ENCODE measurements around the gene FKBP15. TPM values are rescaled to one million over a fixed set of nuclear protein-coding genes. Genes with fewer than 3 reads are reported as not detected.

The FKBP15 gene
- polyA plus RNA-seq, 1 of the 3 experiments (the other 2 are of a cell fraction): 13.9 TPM

- no peaks in the 10 kb centered on the region for H3K27me3 ChIP-seq (ENCODE audit: insufficient read depth)
- no peak overlapping the region for H3K9ac ChIP-seq
- no peaks in the 10 kb centered on the region for H3K4me1 ChIP-seq (ENCODE audit: control insufficient read depth in 1 of 2, insufficient read depth in 2 of 2, low read depth in 1 of 2, low read length in 1 of 2)
- TF ChIP-seq, protein P1, sequence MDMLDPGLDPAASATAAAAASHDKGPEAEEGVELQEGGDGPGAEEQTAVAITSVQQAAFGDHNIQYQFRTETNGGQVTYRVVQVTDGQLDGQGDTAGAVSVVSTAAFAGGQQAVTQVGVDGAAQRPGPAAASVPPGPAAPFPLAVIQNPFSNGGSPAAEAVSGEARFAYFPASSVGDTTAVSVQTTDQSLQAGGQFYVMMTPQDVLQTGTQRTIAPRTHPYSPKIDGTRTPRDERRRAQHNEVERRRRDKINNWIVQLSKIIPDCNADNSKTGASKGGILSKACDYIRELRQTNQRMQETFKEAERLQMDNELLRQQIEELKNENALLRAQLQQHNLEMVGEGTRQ (IDR thresholded peaks at IDR 0.05; ENCODE audit: borderline replicate concordance, low read depth, low read length): no peak
- TF ChIP-seq, protein P2, sequence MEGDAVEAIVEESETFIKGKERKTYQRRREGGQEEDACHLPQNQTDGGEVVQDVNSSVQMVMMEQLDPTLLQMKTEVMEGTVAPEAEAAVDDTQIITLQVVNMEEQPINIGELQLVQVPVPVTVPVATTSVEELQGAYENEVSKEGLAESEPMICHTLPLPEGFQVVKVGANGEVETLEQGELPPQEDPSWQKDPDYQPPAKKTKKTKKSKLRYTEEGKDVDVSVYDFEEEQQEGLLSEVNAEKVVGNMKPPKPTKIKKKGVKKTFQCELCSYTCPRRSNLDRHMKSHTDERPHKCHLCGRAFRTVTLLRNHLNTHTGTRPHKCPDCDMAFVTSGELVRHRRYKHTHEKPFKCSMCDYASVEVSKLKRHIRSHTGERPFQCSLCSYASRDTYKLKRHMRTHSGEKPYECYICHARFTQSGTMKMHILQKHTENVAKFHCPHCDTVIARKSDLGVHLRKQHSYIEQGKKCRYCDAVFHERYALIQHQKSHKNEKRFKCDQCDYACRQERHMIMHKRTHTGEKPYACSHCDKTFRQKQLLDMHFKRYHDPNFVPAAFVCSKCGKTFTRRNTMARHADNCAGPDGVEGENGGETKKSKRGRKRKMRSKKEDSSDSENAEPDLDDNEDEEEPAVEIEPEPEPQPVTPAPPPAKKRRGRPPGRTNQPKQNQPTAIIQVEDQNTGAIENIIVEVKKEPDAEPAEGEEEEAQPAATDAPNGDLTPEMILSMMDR (IDR thresholded peaks at IDR 0.05): no peak
- TF ChIP-seq TCF12 (IDR thresholded peaks at IDR 0.05) (no peak), ELF1 (IDR thresholded peaks at IDR 0.05) (no peak)
- POLR2A ChIA-PET: no interaction called here
- no peak overlapping the region for H3K4me2 ChIP-seq
- H2AFZ ChIP-seq (ENCODE audit: low read depth): no peak overlapping the region
- no peaks in the 10 kb centered on the region for H4K20me1 ChIP-seq (ENCODE audit: insufficient read depth)
- H3K9me3 ChIP-seq: no peaks in the 10 kb centered on the region
- no peak overlapping the region for H3K27ac ChIP-seq (ENCODE audit: low read depth in 2 of 2, low read length in 1 of 2)
- H3F3A ChIP-seq (replicated peaks; ENCODE audit: insufficient read depth): peaks cover 4% of the 10 kb centered on the region
- CTCF ChIA-PET: interaction anchor here (1.6 to 2.6 kb wide), 2 partner anchors 11 to 18 kb away, joined by 3 to 9 read pairs; no protein-coding TSS in a partner anchor
- no peak for DNase-seq
- H3K4me3 ChIP-seq (ENCODE audit: low read depth in 2 of 2, low read length in 1 of 2): no peak overlapping the region
- WGBS (ENCODE audit: low lambda C conversion rate): 94% methylated on average over 2 of the region's 2 CpGs
- peaks cover 54 to 86% of the 10 kb centered on the region in 2 experiments for H3K36me3 ChIP-seq (replicated peaks in 1 of 2; ENCODE audit: control insufficient read depth in 1 of 2, insufficient read depth in 2 of 2, low read length in 1 of 2)
- H3K9me2 ChIP-seq: no peaks in the 10 kb centered on the region
- H3K79me2 ChIP-seq (ENCODE audit: insufficient read depth): no peaks in the 10 kb centered on the region
These were observed 37.1 kb downstream of the FKBP15 start for GRCh38 chr9:113183956-113184488.

- H3F3A ChIP-seq (replicated peaks; ENCODE audit: insufficient read depth): peaks cover 4% of the 10 kb centered on the region
- H3K9me3 ChIP-seq: no peaks in the 10 kb centered on the region
- H4K20me1 ChIP-seq (ENCODE audit: insufficient read depth): no peaks in the 10 kb centered on the region
- no peak overlapping the region for H2AFZ ChIP-seq (ENCODE audit: low read depth)
- H3K79me2 ChIP-seq (ENCODE audit: insufficient read depth): no peaks in the 10 kb centered on the region
- no peaks in the 10 kb centered on the region for H3K27me3 ChIP-seq (ENCODE audit: insufficient read depth)
- ChIA-PET POLR2A (no interaction called here), CTCF (interaction anchor here (1.2 to 1.8 kb wide), 2 partner anchors 19 to 69 kb away, joined by 3 to 4 read pairs; no protein-coding TSS in a partner anchor)
- no peak overlapping the region for H3K4me3 ChIP-seq (ENCODE audit: low read depth in 2 of 2, low read length in 1 of 2)
- no peak overlapping the region for H3K4me2 ChIP-seq
- TF ChIP-seq MEF2A (IDR thresholded peaks at IDR 0.05; ENCODE audit: borderline replicate concordance, low read depth) (no peak), ZBTB33 (IDR thresholded peaks at IDR 0.05; ENCODE audit: borderline replicate concordance, low read depth) (no peak), MAX (IDR thresholded peaks at IDR 0.05; ENCODE audit: low read depth) (no peak), FOSL2 (IDR thresholded peaks at IDR 0.05; ENCODE audit: borderline replicate concordance, low read depth) (no peak), MXI1 (IDR thresholded peaks at IDR 0.05; ENCODE audit: low read depth, low read length) (no peak), GABPA (IDR thresholded peaks at IDR 0.05; ENCODE audit: low read depth) (no peak), GATA2 (CRISPR knock-in tag; IDR thresholded peaks at IDR 0.05) (no peak), SIN3A (IDR thresholded peaks at IDR 0.05; ENCODE audit: borderline replicate concordance, low read depth, low read length) (no peak)
- TF ChIP-seq, protein P3, sequence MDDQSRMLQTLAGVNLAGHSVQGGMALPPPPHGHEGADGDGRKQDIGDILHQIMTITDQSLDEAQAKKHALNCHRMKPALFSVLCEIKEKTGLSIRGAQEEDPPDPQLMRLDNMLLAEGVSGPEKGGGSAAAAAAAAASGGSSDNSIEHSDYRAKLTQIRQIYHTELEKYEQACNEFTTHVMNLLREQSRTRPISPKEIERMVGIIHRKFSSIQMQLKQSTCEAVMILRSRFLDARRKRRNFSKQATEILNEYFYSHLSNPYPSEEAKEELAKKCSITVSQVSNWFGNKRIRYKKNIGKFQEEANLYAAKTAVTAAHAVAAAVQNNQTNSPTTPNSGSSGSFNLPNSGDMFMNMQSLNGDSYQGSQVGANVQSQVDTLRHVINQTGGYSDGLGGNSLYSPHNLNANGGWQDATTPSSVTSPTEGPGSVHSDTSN (IDR thresholded peaks at IDR 0.05): no peak
- no peak overlapping the region for H3K9ac ChIP-seq
- DNase-seq: no peak
- no peaks in the 10 kb centered on the region for H3K4me1 ChIP-seq (ENCODE audit: control insufficient read depth in 1 of 2, insufficient read depth in 2 of 2, low read depth in 1 of 2, low read length in 1 of 2)
- H3K9me2 ChIP-seq: no peaks in the 10 kb centered on the region
- H3K36me3 ChIP-seq (replicated peaks in 1 of 2; ENCODE audit: control insufficient read depth in 1 of 2, insufficient read depth in 2 of 2, low read length in 1 of 2): peaks cover 48 to 84% of the 10 kb centered on the region in 2 experiments
- no peak overlapping the region for H3K27ac ChIP-seq (ENCODE audit: low read depth in 2 of 2, low read length in 1 of 2)
These were observed 39.9 kb downstream of the FKBP15 start for GRCh38 chr9:113181165-113181564.

All from SK-N-SH (cell line).